ENCODE data around the gene PARP9. TPM values are rescaled to one million over a fixed set of nuclear protein-coding genes. Genes with fewer than 3 reads are reported as not detected.
A peak's percentile ranks its signal among the peaks of the same experiment; 100 is the strongest.
"Not testable (repeated sequence)": the region's sequence is repeated elsewhere in the genome, so short reads cannot be mapped to it uniquely, and the experiment has no call there.

PARP9 gene
- total RNA-seq, 6 experiments from 2014 or later: 5.2 to 11.0 (median 9.7) TPM

- H3K4me3 Mint-ChIP-seq: no peak overlapping the region
- TF ChIP-seq CTCF (IDR thresholded peaks at IDR 0.05): no peak
- peaks cover 73% of the 10 kb centered on the region for H3K4me1 Mint-ChIP-seq (ENCODE audit: low read depth)
- peaks cover 29% of the 10 kb centered on the region for H3K36me3 Mint-ChIP-seq (ENCODE audit: low read depth)
- no peak overlapping the region; the same call in 1 of the 2 replicates for H3K27ac Mint-ChIP-seq
- no peaks in the 10 kb centered on the region for H3K27me3 Mint-ChIP-seq (ENCODE audit: insufficient read depth)
- no peaks in the 10 kb centered on the region for H3K9me3 Mint-ChIP-seq
- no peak for DNase-seq
These were observed 55.8 kb downstream of the PARP9 start for GRCh38 chr3:122508135-122508914.

- Mint-ChIP-seq H3K4me1 (ENCODE audit: low read depth) (peaks cover 57% of the 10 kb centered on the region), H3K27ac (no peak overlapping the region), H3K4me3 (no peak overlapping the region), H3K36me3 (ENCODE audit: low read depth) (peaks cover 27% of the 10 kb centered on the region), H3K9me3 (no peaks in the 10 kb centered on the region), H3K27me3 (ENCODE audit: insufficient read depth) (no peaks in the 10 kb centered on the region)
- no peak for DNase-seq
- no peak for TF ChIP-seq CTCF (IDR thresholded peaks at IDR 0.05)
These were observed 57.6 kb downstream of the PARP9 start for GRCh38 chr3:122506450-122506849.

- H3K9me3 Mint-ChIP-seq: no peaks in the 10 kb centered on the region
- no peaks in the 10 kb centered on the region for H3K27me3 Mint-ChIP-seq (ENCODE audit: insufficient read depth)
- no peak for DNase-seq
- H3K4me1 Mint-ChIP-seq (ENCODE audit: low read depth): peaks cover 50% of the 10 kb centered on the region
- TF ChIP-seq CTCF (IDR thresholded peaks at IDR 0.05): no peak
- peak overlapping the region; percentile 2; the same call in 1 of the 2 replicates for H3K27ac Mint-ChIP-seq
- no peak overlapping the region for H3K4me3 Mint-ChIP-seq
- peaks cover 19% of the 10 kb centered on the region for H3K36me3 Mint-ChIP-seq (ENCODE audit: low read depth)
These were observed 58.4 kb downstream of the PARP9 start for GRCh38 chr3:122505676-122506075.

GRCh38 chr3:122502941-122503340 lies 61.2 kb downstream of the PARP9 start:
- Mint-ChIP-seq H3K27ac (no peak overlapping the region), H3K27me3 (ENCODE audit: insufficient read depth) (no peaks in the 10 kb centered on the region), H3K9me3 (no peaks in the 10 kb centered on the region), H3K36me3 (ENCODE audit: low read depth) (peaks cover 14% of the 10 kb centered on the region), H3K4me3 (no peak overlapping the region), H3K4me1 (ENCODE audit: low read depth) (peaks cover 45% of the 10 kb centered on the region)
- no peak for TF ChIP-seq CTCF (IDR thresholded peaks at IDR 0.05)
- DNase-seq: no peak

- Mint-ChIP-seq H3K4me1 (ENCODE audit: low read depth) (peaks cover 53% of the 10 kb centered on the region), H3K9me3 (no peaks in the 10 kb centered on the region), H3K36me3 (ENCODE audit: low read depth) (peaks cover 14% of the 10 kb centered on the region), H3K27me3 (ENCODE audit: insufficient read depth) (no peaks in the 10 kb centered on the region), H3K4me3 (no peak overlapping the region), H3K27ac (no peak overlapping the region)
- DNase-seq: no peak
- TF ChIP-seq CTCF (IDR thresholded peaks at IDR 0.05): no peak
These were observed 62.0 kb downstream of the PARP9 start for GRCh38 chr3:122502139-122502538.

- peaks cover 57% of the 10 kb centered on the region for H3K4me1 Mint-ChIP-seq (ENCODE audit: low read depth)
- H3K9me3 Mint-ChIP-seq; H3K27me3 Mint-ChIP-seq (ENCODE audit: insufficient read depth); H3K27ac Mint-ChIP-seq; H3K4me3 Mint-ChIP-seq; DNase-seq: not testable (repeated sequence)
- H3K36me3 Mint-ChIP-seq (ENCODE audit: low read depth): peaks cover 17% of the 10 kb centered on the region
These were observed 63.1 kb downstream of the PARP9 start for GRCh38 chr3:122500964-122501363.

All from HFFc6 (cell line).